SK-N-SH (cell line): ENCODE data around the gene DLX6. TPM values are rescaled to one million over a fixed set of nuclear protein-coding genes. Genes with fewer than 3 reads are reported as not detected.

Experiments
- CTCF ChIA-PET: fragments of 300-600, 350-600 bp; formaldehyde crosslinking; extraction: SDS; loops from one replicate; lab custom pipeline; 2021; lab: Yijun Ruan, JAX
- POLR2A ChIA-PET: fragments of 350-600 bp; sonication (Branson Sonifier 250); formaldehyde crosslinking; extraction: SDS; loops from one replicate; lab custom pipeline; 2020; ENCODE audit warnings: antibody characterized with exemption, inconsistent platforms; lab: Yijun Ruan, JAX
- DNase-seq: peaks from one replicate; pipeline ENCODE4 v3.0.0; 2012
- H2AFZ ChIP-seq: fragments of 200-600 bp; sonication (generic); 2 replicates; pipeline ENCODE4 v1.8.1; 2016; ENCODE audit warnings: antibody characterized with exemption, mild to moderate bottlenecking, low read depth
- H3F3A ChIP-seq: fragments of 200-600 bp; sonication (generic); replicated peaks from 2 replicates; pipeline ENCODE3; 2016; ENCODE audit warnings: antibody characterized with exemption, mild to moderate bottlenecking; ENCODE audit not compliant: insufficient read depth
- H3K27ac ChIP-seq, 2 experiments: fragments of 200-500 bp in 1 of 2; fragments of 200-600 bp in 1 of 2; sonication (Bioruptor generic) in 1 of 2; sonication (generic), shearing (Covaris generic) in 1 of 2; 2 replicates each; pipeline versions ENCODE4 v1.5.1 to v1.6.1; 2014 to 2016; ENCODE audit warnings: low read depth in 2 of 2, inconsistent platforms in 1 of 2, low read length in 1 of 2, mild to moderate bottlenecking in 1 of 2, mixed read lengths in 1 of 2
- H3K27me3 ChIP-seq: fragments of 200-600 bp; sonication (generic), shearing (Covaris generic); 2 replicates; pipeline ENCODE4 v1.6.1; 2016; ENCODE audit warnings: mixed run types; ENCODE audit not compliant: insufficient read depth
- H3K36me3 ChIP-seq, 2 experiments: fragments of 200-500 bp in 1 of 2; fragments of 200-600 bp in 1 of 2; sonication (Bioruptor generic) in 1 of 2; sonication (generic) in 1 of 2; replicated peaks in 1 of 2; 2 replicates each; pipeline versions ENCODE3 to v1.5.1; 2014 to 2016; ENCODE audit warnings: low read length in 1 of 2, mild to moderate bottlenecking in 1 of 2; ENCODE audit not compliant: insufficient read depth in 2 of 2, control insufficient read depth in 1 of 2
- H3K4me1 ChIP-seq, 2 experiments: fragments of 200-500 bp in 1 of 2; fragments of 200-600 bp in 1 of 2; sonication (Bioruptor generic) in 1 of 2; sonication (generic), shearing (Covaris generic) in 1 of 2; 2 replicates each; pipeline versions ENCODE4 v1.5.1 to v1.6.1; 2014 to 2016; ENCODE audit warnings: low read depth in 1 of 2, low read length in 1 of 2, mixed run types in 1 of 2; ENCODE audit not compliant: insufficient read depth in 2 of 2, control insufficient read depth in 1 of 2
- H3K4me2 ChIP-seq: fragments of 200-600 bp; sonication (generic), shearing (Covaris generic); 2 replicates; pipeline ENCODE4 v1.6.1; 2017; ENCODE audit warnings: mixed run types
- H3K4me3 ChIP-seq, 2 experiments: fragments of 200-500 bp in 1 of 2; fragments of 200-600 bp in 1 of 2; sonication (Bioruptor generic) in 1 of 2; sonication (generic), shearing (Covaris generic) in 1 of 2; 2 replicates each; pipeline versions ENCODE4 v1.5.1 to v1.8.1; 2014 to 2016; ENCODE audit warnings: low read depth in 2 of 2, inconsistent platforms in 1 of 2, low read length in 1 of 2, mild to moderate bottlenecking in 1 of 2, mixed read lengths in 1 of 2, moderate library complexity in 1 of 2
- H3K79me2 ChIP-seq: fragments of 200-600 bp; sonication (generic); 2 replicates; pipeline ENCODE4 v1.8.1; 2017; ENCODE audit warnings: mild to moderate bottlenecking; ENCODE audit not compliant: insufficient read depth
- H3K9ac ChIP-seq: fragments of 200-600 bp; sonication (generic); 2 replicates; pipeline ENCODE4 v1.6.1; 2017; ENCODE audit warnings: mixed run types
- H3K9me2 ChIP-seq: fragments of 200-600 bp; sonication (generic); 2 replicates; pipeline ENCODE4 v1.6.1; 2017; ENCODE audit warnings: mixed run types
- H3K9me3 ChIP-seq: fragments of 200-600 bp; sonication (generic); 2 replicates; pipeline ENCODE4 v1.6.1; 2017; ENCODE audit warnings: mixed run types, mild to moderate bottlenecking, moderate library complexity
- H4K20me1 ChIP-seq: fragments of 200-600 bp; sonication (generic); 2 replicates; pipeline ENCODE4 v1.6.1; 2017; ENCODE audit warnings: mild to moderate bottlenecking, mixed run types; ENCODE audit not compliant: insufficient read depth
- CTCF ChIP-seq: fragments of 200-600 bp; sonication (generic); IDR thresholded peaks from 2 replicates; pipeline ENCODE4 v1.6.1; 2017; ENCODE audit warnings: antibody characterized with exemption, mild to moderate bottlenecking, moderate library complexity
- ELF1 ChIP-seq: IDR thresholded peaks from 2 replicates; pipeline ENCODE4 v1.4.0; 2012
- EZH2phosphoT487 ChIP-seq: fragments of 200-600 bp; sonication (generic); IDR thresholded peaks from 2 replicates; pipeline ENCODE4 v1.6.1; 2017; ENCODE audit warnings: low read depth, mixed run types, mild to moderate bottlenecking, antibody characterized with exemption, moderate library complexity, borderline replicate concordance
- FOSL2 ChIP-seq: IDR thresholded peaks from 2 replicates; pipeline ENCODE4 v1.4.0; 2012; ENCODE audit warnings: low read depth, mild to moderate bottlenecking, moderate library complexity, borderline replicate concordance
- FOXJ3 ChIP-seq: sonication (generic); formaldehyde crosslinking; IDR thresholded peaks from 2 replicates; pipeline ENCODE4 v1.5.1; 2020; ENCODE audit warnings: mild to moderate bottlenecking, missing genetic modification reagents
- FOXM1 ChIP-seq: IDR thresholded peaks from 2 replicates; pipeline ENCODE4 v1.4.0; 2012; ENCODE audit warnings: low read depth, mild to moderate bottlenecking
- GABPA ChIP-seq: IDR thresholded peaks from 2 replicates; pipeline ENCODE4 v1.4.0; 2012; ENCODE audit warnings: low read depth, mild to moderate bottlenecking
- IRF3 ChIP-seq: fragments of 150-350 bp; IDR thresholded peaks from 2 replicates; pipeline ENCODE4 v1.6.1; 2016; ENCODE audit warnings: mild to moderate bottlenecking, low read depth, low read length
- MAX ChIP-seq: IDR thresholded peaks from 2 replicates; pipeline ENCODE4 v1.4.0; 2012; ENCODE audit warnings: low read depth
- MEF2A ChIP-seq: IDR thresholded peaks from 2 replicates; pipeline ENCODE4 v1.4.0; 2012; ENCODE audit warnings: low read depth, borderline replicate concordance
- MXI1 ChIP-seq: IDR thresholded peaks from 2 replicates; pipeline ENCODE4 v1.6.1; 2012; ENCODE audit warnings: mild to moderate bottlenecking, low read depth, low read length, improper control_type of control experiment
- NFIC ChIP-seq: IDR thresholded peaks from 2 replicates; pipeline ENCODE4 v1.4.0; 2012; ENCODE audit warnings: borderline replicate concordance
- NRF1 ChIP-seq: IDR thresholded peaks from 2 replicates; pipeline ENCODE4 v1.6.1; 2012; ENCODE audit warnings: low read depth, mild to moderate bottlenecking, low read length
- POLR2AphosphoS5 ChIP-seq: IDR thresholded peaks from 2 replicates; pipeline ENCODE4 v1.6.1; 2012; ENCODE audit warnings: low read depth, low read length
- RCOR1 ChIP-seq: fragments of 150-350 bp; IDR thresholded peaks from 2 replicates; pipeline ENCODE4 v1.6.1; 2017; ENCODE audit warnings: antibody characterized with exemption, low read length
- REST ChIP-seq: IDR thresholded peaks from 2 replicates; pipeline ENCODE4 v1.6.1; 2012; ENCODE audit warnings: mild to moderate bottlenecking, low read depth, low read length, moderate library complexity
- TAF1 ChIP-seq: IDR thresholded peaks from 2 replicates; pipeline ENCODE4 v1.6.1; 2012; ENCODE audit warnings: low read depth, mild to moderate bottlenecking, low read length, moderate library complexity, borderline replicate concordance
- USF1 ChIP-seq: IDR thresholded peaks from 2 replicates; pipeline ENCODE4 v1.4.0; 2012; ENCODE audit warnings: low read depth, borderline replicate concordance
- WGBS: methylation state at CpG from one replicate; pipeline ENCODE4 v1.1.6; 2017; ENCODE audit warnings: low lambda C conversion rate; 5-methylcytosine and 5-hydroxymethylcytosine counted together
- polyA plus RNA-seq, 3 experiments: library from polyadenylated mRNA; depleted of rRNA; stranded (reverse); fragments of >200 nt; gene quantifications; 2 replicates each; pipeline ENCODE4 v1.2.3, GENCODE V29; 2012

DLX6 gene
- polyA plus RNA-seq, 1 of the 3 experiments (the other 2 are of a cell fraction): 0.23 TPM

GRCh38 chr7:97013134-97013844, 7.9 kb downstream of the DLX6 start (continued):
- no peak for TF ChIP-seq REST

GRCh38 chr7:97013845-97014134, 8.4 kb downstream of the DLX6 start:
- H3K4me2 ChIP-seq: no peak overlapping the region
- peaks cover 0 to 9% of the 10 kb centered on the region in 2 experiments for H3K36me3 ChIP-seq
- no peak for TF ChIP-seq MEF2A
- TF ChIP-seq TAF1: no peak
- TF ChIP-seq NRF1: no peak
- no peak for TF ChIP-seq GABPA
- no peak for TF ChIP-seq MAX
- no peak for TF ChIP-seq RCOR1
- no peak for TF ChIP-seq FOXM1
- TF ChIP-seq POLR2AphosphoS5: no peak
- TF ChIP-seq ELF1: no peak
- TF ChIP-seq IRF3: no peak
- no peak for TF ChIP-seq CTCF
- TF ChIP-seq FOSL2: no peak
- TF ChIP-seq FOXJ3 (CRISPR knock-in tag): no peak
- TF ChIP-seq MXI1: no peak
- TF ChIP-seq USF1: no peak
- TF ChIP-seq NFIC: no peak
- TF ChIP-seq EZH2phosphoT487: no peak
- no peak for TF ChIP-seq REST
- no peak overlapping the region for H2AFZ ChIP-seq
- peaks cover 35% of the 10 kb centered on the region for H3K27me3 ChIP-seq
- H3F3A ChIP-seq: no peaks in the 10 kb centered on the region
- no peak overlapping the region for H3K27ac ChIP-seq
- ChIA-PET CTCF (interaction anchor here (6.3 kb wide), 1 partner anchor 12 kb away, joined by 78 read pairs; the partner anchor contains the start of gene DLX5), POLR2A (interaction anchor here (1.5 kb wide), 1 partner anchor 8 kb away, joined by 4 read pairs; the partner anchor contains the start of gene DLX6)
- no peaks in the 10 kb centered on the region for H4K20me1 ChIP-seq
- no peaks in the 10 kb centered on the region for H3K9me3 ChIP-seq
- DNase-seq: no peak
- peaks cover 0 to 8% of the 10 kb centered on the region in 2 experiments; a peak in 3 of 4 replicates for H3K4me1 ChIP-seq
- no peaks in the 10 kb centered on the region for H3K9me2 ChIP-seq
- 86% methylated on average over 1 of the region's 1 CpG for WGBS
- H3K9ac ChIP-seq: no peak overlapping the region
- no peaks in the 10 kb centered on the region for H3K79me2 ChIP-seq
- no peak overlapping the region for H3K4me3 ChIP-seq
